ENCODE results near the gene LYSMD1.

Gene LYSMD1

DNA sequence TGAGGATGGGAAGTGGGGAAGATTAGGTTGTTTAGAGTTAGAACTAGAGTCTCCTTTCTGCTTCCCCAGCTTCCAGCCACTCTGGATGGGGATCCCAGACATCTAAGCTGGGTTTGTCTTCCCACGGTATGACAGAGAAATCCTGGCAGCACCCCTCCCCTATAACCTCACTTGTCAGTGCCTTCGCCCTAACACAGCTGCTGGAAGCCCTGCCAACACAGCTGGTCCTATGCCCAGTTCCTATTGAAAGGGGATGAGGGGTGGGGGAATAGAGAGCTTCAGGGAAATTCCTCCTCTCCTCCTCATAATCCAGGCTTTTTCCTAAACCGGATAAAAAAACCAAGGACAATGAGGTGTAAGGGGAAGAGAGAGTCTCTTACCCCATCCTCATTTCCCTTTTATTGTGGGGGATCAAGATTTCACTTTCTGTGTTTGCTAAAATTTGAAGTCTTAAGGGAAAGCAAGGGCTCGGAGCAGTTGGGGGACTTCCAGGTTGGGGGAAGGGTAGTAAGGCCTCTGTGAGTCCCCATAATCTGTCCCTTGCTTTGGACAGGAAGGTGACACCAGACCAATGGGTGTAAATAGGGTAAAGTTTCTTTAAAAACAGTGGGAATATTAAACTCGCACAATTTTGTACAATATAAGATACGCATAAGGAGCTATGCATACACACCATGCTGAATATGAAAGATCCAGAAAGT lies 9.5 kb upstream of the LYSMD1 start:
- no peak for DNase-seq (ENCODE audit: low read depth)

DNA sequence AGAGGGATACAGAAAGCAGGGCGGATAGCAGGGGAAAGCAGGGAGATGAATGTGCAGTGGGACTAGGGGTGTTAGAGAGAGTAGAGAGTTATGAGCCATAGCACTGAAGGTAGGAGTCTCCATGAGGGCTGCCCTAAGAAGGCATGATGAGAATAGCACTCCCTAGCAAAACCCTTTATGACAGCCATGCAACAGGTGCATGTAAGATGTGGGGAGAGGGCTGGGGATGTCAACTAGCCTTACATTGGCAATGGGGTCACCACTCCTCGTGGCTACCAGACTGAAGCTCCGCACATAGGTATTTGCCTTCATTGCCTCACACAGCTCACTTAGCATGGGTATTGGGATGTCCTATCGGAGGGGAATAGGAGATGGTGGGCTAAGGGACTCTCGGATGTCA lies 5.5 kb upstream of the LYSMD1 start:
- DNase-seq (ENCODE audit: low read depth) = no peak

DNA sequence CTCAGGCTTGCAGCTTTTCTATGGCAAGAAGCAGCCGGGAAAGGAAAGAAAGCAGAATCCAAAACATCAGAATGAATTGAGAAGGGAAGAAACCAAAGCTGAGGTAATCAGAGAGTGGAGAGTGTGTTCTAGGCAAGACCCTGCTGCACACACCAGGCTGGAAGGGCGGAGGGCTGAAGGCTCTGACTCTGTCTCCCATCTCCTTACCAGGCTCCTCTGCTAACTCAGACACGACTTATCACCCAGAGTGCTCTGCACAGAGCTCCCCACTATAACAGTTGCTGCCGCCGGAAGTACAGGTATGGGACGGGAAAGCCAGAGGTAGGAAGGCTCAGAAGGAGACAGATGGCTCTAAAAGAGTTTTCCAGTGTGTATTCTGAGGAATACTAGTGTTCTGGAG lies 1.4 kb upstream of the LYSMD1 start:
- no peak for DNase-seq (ENCODE audit: low read depth)

DNA sequence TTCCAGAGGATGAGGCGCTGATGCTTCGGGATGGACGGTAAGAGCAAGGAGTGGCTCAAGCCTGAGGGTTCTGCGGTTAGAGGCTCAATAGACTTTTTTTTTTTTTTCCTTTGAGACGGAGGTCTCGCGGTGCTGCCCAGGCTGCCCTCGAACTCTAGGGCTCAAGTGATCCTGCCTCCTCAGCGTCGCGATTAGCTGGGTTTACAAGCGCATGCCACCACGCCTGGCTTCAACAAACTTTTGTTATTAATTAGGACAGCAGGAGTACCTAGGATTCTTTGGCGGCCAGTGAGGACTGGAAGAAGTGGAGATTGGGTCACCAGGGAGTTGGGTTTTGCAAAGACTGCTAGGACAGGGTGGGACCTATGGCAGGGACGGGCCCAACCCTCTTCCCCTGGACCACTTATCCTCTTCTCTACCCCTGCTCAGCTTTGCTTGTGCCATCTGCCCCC lies 829 bp upstream of the LYSMD1 start:
- DNase-seq (ENCODE audit: low read depth) = no peak

DNA sequence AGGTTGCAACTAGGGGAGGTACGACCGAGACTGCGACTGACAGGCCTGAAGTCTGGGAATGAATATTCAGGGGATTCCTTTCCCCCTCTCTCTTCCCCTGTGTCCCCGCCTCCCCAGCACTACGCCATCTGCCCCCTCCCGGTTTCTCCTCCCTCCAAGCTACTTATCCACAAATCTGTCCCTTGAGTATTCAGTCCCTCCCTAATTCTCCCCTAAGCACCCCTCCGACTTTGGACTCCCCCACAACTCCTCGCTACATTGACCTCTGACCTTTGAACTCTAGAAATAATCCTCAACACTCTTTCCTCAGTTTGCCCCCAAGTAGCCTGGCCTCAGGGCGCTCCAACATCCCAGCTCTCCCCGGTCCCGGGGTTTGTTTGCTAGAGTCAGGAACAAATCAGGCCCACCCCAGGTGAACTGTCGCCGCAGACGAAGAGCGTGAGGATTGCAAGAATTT lies 393 bp downstream of the LYSMD1 start:
- DNase-seq (ENCODE audit: low read depth) = no peak

DNA sequence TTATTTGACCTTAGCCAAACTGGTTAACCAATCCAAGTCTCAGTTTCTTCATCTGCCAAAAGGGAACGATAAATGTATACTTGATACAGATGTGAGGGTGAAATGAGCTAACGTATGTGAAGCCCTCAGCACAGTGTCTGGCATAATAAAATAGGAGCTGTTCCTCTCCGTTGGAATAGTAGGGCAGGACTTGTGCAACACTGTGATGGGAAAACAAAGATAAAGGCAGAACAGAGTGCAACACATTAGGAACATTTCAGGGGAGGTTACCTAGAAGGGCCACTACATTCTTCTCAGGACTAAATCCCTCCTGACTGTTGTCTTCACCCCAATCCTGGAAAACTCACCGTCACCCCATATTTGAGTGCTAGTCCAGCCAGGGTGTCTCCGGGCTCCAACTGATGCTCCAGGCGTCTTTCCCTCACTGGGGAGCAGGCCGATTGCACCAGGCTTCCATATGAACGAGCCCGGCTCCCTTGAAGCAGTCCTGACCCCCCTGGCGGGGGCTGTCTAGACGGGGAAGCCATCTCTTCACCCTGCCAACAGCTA lies 896 bp downstream of the LYSMD1 start:
- DNase-seq (ENCODE audit: low read depth) = no peak

DNA sequence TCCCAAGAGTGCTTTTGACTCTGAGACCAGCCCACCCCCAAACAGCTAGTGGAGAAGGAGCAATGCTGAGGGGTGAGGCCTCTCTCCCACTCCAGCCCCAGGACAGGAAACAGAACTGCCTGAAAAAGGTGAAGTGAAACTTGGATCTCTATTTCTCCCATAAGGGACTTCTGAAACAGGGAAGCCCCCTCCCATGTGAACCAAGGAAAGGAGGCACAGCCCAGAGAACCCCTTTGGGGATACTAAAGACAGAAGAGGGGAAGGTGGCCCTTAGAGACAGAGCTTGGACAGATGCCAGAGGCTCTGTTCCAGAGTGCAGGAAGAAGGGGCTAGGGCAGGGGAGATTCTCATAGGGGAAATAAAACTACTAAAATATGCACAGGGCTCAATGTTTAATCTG lies 6.3 kb downstream of the LYSMD1 start:
- no peak for DNase-seq (ENCODE audit: low read depth)

DNA sequence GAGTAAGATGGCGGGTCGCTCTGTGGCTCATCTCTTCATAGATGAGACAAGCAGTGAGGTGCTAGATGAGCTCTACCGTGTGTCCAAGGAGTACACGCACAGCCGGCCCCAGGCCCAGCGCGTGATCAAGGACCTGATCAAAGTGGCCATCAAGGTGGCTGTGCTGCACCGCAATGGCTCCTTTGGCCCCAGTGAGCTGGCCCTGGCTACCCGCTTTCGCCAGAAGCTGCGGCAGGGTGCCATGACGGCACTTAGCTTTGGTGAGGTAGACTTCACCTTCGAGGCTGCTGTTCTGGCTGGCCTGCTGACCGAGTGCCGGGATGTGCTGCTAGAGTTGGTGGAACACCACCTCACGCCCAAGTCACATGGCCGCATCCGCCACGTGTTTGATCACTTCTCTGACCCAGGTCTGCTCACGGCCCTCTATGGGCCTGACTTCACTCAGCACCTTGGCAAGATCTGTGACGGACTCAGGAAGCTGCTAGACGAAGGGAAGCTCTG lies 6.9 kb downstream of the LYSMD1 start:
- DNase-seq (ENCODE audit: low read depth) = no peak

DNA sequence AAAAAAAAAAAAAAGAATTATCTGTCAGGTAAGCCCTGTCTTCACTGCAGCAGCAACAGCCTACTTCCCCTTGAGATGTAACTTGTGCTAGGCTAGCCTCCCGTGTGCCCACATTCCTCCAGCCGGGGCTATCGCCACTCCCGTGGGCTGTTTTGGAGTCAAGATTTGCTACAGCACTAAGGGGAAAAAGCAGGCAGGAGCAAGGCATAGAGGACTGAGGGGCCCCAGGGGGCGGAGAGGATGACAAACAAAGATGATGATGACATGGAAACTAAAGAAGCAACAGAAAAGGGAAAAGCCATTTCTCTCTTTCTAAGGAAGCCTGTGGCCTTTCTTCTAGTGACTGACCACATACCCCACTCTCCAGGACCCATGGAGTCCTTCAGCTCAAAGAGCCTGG lies 7.4 kb downstream of the LYSMD1 start:
- no peak for DNase-seq (ENCODE audit: low read depth)

DNA sequence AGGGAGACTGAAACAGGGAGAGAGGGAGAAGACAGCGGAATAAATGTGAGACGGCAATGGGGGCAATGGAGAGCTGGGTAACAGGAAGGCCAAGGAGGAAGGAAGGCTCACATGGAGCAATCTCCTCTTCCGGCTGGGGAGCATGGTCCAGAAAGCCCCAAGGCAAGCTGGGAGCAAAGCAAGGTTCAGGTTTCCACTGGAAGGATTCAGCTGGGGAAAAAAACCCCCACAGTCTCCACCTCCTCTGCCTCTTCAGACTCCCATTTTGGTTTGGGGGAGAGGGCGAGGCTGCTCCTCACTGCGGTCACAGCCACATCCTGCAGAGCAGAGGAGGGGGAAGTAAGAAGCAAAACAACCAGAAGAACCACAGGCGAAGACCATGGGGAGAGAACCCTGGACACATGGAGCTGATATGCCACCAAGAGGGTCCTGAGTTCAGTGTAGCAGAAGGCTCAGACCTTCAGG lies 8.6 kb downstream of the LYSMD1 start:
- DNase-seq (ENCODE audit: low read depth) = peak; percentile 57

DNA sequence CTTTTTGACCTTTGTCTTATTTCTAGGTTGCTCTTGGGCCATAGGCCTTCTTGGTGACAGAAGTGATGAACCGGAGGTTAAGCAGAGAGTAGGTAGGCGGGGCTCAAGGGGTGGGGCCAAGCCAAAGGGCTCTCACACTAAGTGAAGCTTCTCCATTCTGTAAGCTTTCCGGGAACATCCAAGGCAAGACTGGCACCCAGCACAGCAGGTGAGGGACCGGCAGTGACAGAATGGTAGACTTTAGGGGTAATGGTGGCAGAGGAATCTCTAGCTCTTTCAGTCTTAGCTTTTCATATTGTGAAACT lies 9.2 kb downstream of the LYSMD1 start, which contains the start of gene TNFAIP8L2:
TSS of gene TNFAIP8L2 (plus strand) at position 135 of the 305 bp plus-strand sequence. CDS start 2,049 bp downstream, outside the sequence.
- DNase-seq (ENCODE audit: low read depth) = peak; percentile 61

DNA sequence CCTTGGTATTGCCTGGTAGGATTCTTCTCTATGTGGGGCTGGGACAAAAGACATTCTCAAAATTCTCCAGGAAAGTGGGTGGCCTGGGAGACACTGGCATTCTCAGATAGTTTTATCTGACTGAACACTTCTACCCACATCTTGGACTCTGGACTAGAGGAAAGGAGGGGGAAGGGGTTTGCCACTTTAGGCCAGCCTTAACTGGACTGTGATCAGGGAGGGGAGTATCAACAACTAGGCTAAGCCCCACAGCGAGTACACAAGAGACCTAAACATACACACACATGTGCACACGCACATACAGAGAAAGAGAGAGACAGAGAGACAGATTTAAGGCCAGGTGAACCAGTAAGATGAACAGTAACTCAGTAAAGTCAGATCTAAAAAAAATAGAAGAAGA lies 18.0 kb downstream of the LYSMD1 start:
- DNase-seq (ENCODE audit: low read depth) = no peak

DNA sequence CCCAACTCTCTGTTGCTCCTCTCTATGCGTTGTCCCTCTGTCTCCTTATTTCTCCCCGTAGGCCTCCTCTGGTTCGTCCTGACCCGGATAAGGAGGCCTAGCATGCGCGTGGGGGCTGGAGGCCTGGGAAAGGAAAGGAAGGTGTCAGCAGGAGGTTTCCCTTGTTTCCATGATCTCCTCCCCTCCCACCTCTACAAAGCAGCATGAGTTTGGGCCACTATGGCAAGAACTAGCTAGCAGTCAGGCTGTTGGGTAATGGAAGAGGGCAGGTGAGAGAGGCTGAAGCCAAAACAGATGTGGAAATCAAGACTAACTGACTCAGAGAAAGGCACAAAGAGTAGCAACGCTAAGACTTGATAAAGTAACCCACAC lies 18.6 kb downstream of the LYSMD1 start:
- no peak for DNase-seq (ENCODE audit: low read depth)

DNA sequence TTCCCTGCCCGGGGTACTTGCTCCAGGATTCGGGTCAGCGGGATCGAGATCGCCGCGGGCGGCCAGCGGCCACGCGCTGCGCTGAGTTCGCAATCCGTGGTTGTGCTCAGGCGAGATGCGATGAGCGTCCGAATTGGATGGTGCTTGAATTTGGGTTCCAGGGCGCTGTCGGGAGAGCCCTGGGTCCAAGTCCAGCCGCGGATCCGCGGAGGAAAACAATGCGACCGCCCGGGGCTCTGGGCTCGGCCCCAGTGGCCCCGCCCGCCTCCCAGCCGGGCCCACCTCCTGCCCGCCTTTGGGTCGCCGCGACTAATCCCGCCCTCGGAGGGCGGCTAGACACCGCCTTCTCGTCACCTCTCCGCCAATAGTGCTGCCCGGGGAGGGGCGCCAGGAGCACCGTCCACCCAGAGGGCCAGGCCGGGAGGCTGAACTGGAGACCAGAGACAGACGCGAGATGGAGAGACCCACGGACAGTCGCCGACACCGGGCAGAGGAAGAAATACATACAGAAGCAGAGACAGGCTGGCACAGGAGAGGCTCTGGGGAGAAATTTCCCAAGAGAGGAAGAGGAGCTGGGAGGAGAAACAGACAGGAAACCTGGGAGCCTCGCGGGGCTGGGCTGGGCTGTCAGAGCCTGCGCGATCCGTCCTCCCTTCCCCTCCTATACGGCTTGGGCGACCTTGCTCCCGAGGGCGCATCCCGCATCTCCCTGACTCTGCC lies 19.1 kb downstream of the LYSMD1 start, which contains the start of gene SEMA6C:
TSS of gene SEMA6C (minus strand) at position 220 of the 720 bp plus-strand sequence. CDS start 4,010 bp downstream, outside the sequence.
- DNase-seq (ENCODE audit: low read depth) = peak; percentile 82

DNA sequence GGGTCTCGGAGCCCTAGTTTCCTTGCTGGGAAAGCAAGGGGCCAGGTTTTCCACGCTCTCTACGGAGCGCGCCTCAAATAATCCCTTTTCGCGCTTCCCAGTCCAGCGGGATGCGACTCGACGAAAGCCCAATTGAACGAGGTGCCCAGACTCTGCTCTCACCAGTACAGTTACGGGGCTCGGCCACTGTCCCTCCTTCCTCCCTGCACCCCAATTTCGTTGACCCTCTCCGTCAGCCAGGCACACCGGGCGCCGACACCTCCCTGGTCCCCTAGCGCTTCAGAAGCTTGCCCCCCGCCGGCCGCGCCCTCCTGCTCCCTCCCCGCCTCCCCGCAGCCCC lies 19.7 kb downstream of the LYSMD1 start:
- no peak for DNase-seq (ENCODE audit: low read depth)

DNA sequence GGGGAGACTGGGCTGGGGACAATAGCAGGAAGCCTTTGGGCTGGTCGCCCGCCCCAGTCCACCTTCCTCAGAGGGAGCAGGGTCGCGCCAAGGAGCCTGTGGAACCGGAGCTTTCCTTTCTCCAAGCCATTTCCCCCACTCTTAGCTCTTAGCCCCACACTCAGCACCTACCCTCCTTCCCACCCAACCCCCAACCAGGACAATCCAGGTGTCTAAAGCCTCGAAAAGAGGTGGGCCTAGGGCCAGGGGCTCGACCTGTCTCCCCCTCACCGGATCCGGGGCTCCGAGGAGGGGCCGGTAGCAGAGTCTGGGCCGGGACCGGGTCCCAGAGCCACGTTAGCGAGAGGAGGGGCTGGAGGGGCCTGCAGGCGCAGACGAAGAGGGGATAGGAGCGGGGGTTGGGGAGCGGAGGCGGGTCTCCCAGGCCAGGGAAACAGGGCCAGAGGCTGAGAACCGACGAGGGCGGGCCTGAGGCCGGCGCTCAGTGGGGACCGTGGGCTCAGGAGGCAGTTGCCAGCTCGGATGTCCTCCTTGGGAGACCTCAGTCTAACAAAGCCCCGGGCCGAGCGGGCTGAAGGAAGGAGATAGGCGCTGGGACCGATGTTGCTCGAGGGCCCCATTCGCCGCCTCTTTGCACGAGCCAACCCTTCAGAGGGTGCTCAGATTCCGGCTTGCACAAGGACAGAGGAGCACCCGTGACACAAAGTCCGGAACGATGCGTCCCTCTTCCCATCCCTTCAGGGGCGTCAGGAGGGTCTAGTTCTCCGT lies 20.2 kb downstream of the LYSMD1 start:
- DNase-seq (ENCODE audit: low read depth) = no peak

DNA sequence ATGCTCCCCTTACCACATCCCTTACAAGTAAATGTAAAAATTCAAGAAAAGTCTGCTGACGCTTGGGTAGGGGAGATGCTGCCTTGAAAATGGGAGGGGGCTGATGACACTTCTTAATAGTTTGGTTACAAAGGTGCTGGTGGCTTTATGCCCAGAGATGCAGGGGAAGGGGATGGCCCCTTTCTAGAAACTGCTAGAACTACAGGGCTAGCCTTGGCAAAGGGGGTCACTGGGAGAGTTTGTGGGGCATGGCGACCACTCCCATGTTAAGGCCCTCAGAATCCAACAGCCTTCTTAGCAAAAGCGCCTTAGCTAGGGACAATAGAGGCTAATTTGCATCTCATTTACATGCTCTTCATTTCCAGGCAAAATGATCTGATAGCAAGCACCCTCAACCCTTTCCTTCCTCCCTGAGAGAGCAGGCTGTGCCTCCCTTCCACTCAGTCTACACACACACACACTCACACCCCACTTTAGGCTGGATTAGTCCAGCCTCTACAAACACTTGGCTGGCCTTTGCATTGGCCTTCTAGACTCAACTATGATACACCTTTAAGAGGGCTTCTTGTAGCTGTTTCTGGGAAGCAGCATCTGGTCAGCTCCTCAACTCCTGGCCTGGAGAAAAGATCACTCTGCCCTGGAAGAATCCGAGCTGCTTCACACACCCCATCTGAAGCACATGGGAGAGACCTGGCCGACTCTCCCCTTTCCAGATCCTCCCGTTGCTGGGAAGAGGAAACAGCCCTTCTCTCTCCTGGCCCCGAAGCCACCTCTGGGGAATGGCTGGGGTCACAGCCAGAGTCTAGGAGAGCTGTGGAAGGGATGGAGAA lies 21.0 kb downstream of the LYSMD1 start:
- DNase-seq (ENCODE audit: low read depth) = no peak

DNA sequence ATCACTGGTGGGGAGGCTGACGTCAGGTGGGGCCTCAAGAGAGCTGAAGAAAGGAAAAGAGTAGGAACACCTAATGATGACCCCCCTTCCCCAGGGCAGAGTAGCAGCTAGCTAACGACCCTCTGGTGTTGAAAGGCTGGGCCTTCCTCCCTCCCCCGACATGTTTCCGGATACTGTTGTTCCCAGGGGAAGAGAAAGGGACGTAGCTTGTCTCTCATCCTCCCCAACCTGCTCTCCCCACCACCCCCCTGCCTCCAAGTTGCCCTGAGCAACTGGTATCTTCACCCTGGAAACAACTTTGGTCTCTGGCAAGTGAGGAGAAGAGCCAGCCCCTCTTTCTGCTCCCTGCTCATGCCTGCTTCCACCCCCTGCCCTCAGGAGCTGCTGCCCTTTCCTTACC lies 21.7 kb downstream of the LYSMD1 start:
- no peak for DNase-seq (ENCODE audit: low read depth)

DNA sequence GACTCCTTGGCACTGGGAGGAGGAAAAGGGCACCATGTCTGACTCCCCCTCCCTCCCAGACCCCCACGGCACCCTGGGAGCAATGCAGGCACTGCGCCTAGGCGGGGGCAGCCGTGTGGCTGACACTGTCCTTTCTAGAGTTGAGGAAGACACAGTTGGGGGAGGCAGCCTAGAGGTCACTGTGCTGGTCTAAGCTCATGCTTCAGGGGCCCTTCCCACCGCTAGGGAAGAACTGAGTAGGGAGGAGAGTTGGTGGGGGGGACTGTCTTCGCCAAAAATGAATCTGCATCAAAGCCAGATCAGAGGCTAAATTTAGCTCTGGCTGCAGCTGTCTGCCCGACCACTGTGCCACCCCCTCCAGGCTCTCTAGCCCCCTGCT lies 22.7 kb downstream of the LYSMD1 start:
- DNase-seq (ENCODE audit: low read depth) = no peak

DNA sequence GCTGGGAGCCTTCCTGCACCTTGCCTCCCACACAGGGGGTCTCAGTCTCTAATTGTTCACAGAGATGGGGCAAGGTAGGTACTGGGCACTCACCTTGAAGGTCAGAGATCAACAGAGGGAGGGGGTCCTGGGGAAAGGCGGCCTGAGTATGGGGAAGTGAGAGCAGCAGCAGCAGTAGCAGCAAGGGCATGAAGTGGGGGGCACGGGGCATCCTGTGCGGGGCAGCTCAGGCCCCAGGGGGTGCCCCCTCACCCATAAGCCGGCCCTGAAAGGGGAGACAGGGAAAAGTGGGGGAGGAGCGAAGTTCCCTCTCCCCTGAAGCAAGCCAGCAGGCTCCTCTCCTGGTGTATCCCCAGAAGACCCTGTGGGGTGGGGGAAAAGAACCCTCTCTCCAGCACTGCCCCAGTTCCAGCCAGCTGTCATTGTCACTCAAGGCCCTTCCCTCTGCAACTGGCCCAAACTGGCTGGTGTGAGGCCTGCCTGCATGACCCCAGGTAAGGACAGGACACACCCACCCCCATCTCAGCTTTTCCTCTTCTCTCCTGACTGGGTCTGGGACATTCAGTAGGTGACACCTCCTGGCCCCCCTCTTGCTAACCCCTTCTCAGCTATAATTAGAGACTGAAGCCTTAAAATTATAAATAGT lies 23.2 kb downstream of the LYSMD1 start:
- no peak for DNase-seq (ENCODE audit: low read depth)

DNA sequence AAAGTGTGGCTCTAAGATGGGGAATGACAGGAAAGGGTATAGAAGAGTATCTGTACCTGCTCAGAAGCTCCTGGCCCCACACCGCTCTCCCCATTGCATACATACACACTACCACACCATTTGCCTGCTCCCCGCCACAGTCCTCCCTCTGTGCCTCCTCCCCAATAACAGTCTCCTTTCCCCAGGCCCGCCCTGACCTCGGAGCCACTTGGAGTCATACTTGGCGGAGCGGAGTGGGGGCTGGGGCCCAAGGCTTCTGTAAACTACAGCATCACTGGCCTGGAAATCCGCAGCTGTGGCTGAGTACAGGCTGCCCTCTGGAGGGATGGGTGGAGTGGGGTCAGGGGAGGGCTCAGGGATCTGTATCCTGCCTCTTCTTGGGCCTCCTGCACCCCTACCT lies 27.9 kb downstream of the LYSMD1 start:
- DNase-seq (ENCODE audit: low read depth) = no peak

Data from activated T-helper 1 cell treated with Interleukin-2 at 50 U/mL for 16 hours (primary cell).